GM12873 (cell line): ENCODE results near the gene SYT2.

Experiments
- TF ChIP-seq, protein P1 (sequence below): IDR thresholded peaks from 2 replicates; pipeline ENCODE4 v1.5.1; 2012; ENCODE audit warnings: low read depth, mild to moderate bottlenecking, moderate library complexity, low read length, control low read depth; ENCODE audit not compliant: insufficient read depth; ENCODE audit errors: missing control alignments

Gene SYT2

DNA sequence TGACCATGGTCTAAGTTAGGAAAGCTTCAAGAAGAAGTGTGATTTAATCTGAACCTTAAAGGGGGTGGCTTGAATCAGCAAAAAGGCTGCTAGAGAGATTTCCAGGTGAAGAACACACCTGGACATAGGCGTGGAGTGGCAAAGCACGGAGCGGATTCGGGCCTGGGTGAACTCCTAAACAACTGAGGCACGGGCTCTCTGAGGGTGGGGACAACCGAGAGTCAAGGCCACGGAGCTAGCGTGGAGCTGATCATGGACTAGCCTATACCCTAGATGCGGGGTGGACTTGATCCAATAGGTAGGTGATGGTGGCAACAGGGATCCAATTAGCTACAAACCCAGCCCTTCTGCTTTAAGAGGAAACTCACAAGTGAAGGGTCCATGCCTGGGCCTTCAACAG lies 27.8 kb downstream of the SYT2 start:
- TF ChIP-seq, protein P1, sequence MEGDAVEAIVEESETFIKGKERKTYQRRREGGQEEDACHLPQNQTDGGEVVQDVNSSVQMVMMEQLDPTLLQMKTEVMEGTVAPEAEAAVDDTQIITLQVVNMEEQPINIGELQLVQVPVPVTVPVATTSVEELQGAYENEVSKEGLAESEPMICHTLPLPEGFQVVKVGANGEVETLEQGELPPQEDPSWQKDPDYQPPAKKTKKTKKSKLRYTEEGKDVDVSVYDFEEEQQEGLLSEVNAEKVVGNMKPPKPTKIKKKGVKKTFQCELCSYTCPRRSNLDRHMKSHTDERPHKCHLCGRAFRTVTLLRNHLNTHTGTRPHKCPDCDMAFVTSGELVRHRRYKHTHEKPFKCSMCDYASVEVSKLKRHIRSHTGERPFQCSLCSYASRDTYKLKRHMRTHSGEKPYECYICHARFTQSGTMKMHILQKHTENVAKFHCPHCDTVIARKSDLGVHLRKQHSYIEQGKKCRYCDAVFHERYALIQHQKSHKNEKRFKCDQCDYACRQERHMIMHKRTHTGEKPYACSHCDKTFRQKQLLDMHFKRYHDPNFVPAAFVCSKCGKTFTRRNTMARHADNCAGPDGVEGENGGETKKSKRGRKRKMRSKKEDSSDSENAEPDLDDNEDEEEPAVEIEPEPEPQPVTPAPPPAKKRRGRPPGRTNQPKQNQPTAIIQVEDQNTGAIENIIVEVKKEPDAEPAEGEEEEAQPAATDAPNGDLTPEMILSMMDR: no peak

DNA sequence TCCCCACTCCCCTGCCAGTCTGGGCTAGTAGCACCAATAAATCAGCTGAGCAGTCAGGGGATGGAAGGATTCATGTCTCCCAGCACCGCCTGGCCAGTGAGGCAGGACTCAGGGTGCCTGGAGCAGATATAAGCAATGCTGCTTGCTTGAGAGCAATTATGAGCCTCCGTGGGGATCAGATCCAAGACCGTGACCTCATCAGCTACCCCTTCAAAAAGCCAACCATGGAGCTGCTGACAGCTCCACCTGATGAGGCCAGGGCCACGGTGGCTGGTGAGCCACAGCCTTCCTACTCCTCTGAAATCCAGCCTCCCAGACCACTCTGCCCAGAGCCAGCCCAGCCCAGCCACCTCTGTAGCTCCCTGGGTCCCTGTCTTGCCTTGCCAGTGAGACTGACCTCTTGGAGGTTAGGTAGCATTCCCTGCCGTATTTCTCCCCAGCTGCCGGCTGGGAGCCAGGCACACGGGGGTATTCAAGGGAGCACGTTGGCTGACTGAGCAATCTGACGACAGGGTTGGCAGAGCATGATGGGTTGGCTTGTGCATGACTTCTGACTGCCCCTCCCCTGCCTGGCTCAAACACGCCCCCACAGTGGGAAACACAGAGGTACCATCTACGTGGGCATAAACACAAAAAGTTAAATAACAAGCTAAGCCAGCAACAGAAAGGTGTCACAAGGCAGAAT lies 28.4 kb downstream of the SYT2 start:
- TF ChIP-seq, protein P1: no peak

DNA sequence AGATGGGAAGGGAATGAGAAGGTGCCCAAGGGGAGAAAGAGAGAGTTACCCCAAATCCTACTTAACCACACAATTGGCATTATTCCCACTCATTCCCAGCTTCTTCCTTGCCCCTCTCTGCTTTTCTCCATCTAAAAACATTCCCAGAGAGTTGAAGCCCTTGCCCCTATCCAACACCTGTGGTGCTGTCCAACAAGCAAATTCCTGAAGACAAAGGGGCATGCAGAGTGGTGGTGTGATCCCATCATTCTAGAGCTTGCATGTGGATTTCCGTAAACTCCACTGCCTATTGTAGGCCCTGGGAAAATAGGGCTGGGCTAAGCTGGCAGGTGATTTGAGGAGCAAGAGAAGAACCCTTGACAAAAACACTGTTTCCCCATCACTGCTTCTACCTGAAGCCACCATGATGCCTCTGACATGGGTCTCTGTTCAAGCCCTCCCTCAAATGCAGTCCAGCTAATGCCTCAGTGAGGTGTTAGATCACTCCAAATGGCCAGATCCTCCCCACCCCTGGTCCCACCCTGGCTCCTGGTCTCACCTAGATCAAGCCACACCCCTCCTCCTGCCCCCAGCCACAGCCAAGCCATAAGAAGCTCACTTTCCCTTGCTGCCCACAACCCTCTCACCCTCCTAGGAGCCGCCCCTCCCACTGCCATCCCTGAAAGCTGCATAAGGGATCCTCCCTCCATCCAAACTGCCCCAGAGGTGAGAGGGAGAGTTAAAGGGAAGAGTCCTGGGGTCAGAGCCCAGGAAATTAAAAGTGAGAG lies 29.5 kb downstream of the SYT2 start:
- TF ChIP-seq, protein P1: no peak

DNA sequence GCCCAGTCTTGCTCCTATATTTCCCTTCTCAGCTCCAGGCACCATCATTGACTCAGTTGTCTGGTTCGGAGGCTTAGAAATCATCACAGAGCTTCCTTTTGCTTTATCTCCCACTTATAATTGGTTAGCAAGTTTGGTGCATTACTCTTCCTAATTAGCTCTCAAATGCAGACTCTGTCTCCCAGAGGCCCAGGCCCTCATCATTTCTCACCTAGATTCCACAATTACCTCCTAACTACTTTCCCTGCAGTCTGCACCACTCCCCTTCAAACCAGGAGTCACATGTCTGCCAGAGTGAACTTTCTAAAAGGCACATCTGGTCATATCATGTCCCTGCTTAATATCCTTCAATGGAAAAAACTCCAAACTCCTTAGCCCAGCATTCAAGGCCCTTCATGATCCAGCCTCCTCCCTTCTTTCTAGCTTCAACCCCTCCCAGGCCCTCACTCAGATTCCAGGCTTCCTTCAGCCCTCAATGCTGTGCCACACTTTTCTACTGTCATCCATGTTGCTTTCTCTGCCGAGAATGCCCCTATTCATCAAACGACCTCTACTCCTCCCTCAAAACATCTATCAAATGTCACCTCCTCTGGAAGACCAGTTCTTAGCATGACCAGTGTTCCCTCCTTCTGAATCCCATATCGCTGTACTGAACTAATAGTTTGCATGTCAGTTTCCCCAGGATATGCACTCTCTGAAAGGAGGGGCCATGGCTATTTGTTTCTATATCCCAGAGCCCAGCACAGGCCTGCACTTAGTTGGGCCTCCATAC lies 30.7 kb downstream of the SYT2 start:
- TF ChIP-seq, protein P1: no peak

DNA sequence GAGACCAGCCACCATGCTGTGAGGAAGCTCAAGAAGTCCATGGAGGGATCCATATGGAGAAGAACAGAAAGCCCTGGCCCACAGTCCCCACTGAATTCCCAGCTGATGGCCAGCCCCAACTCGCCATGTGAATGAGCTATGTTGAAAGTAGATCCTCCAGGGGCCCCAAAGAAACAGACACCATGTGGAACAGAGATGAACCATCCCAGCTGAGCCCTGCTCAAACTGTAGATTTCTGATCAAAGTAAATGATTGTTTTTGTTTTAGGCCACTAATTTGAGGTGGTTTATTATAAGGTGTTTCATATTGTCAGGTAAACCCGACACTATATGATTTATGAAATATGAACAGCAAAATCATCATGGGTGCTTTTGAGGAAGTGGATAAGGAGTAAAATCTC lies 32.8 kb downstream of the SYT2 start:
- TF ChIP-seq, protein P1: no peak

DNA sequence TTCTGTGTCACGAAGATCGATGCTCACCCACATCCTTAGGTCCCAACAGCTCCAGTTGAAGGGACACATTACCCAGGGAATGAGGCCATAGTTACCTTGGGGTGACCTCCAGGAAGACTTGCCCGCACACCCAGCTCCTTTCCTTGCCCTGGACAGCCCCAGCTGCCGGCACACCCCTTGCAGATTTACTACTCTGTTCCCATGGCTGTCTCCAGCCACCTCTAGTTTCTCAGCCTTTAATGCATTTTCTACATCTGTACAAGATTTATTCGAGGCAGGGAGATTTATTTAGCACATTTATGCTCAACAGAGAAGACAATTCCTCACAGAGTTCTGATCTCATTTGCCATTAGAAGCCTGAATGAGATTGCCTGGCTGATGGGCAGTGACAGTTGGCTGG lies 36.7 kb downstream of the SYT2 start:
- TF ChIP-seq, protein P1: no peak

DNA sequence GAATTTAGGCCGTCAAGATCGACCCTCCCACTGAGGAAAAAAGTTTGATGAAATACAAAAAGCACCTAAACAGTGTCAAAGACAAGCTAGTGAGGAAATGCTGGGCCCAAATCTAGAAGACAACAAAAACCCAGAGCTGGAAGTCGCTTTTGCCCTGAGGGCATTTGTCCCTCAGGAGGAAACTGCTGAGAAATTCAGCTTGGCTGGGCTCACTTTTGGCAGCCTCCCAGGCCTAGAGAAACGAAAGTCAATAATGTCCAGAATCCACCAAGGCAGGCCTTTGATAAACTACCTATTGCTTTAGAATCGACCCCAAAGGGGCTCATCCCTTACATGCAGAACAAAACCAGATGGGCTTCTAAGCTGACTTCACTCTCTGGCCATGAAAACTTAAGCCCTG lies 38.9 kb downstream of the SYT2 start:
- TF ChIP-seq, protein P1: no peak
